Endothelial cell of umbilical vein (primary cell): Measurements from ENCODE around the gene L1CAM. TPM values are rescaled to one million over a fixed set of nuclear protein-coding genes. Genes with fewer than 3 reads are reported as not detected.

Experiments used
- BruUV-seq: library from RNA; stranded (reverse); fragments of 400-500 nt; replicated peaks from 2 replicates; lab custom pipeline; 2021; lab: Mats Ljungman, UMichigan
- CTCF ChIA-PET: fragments of 300-600, 350-600 bp; sonication (Branson Sonifier 250); formaldehyde crosslinking; loops from one replicate; lab custom pipeline; 2021; ENCODE audit warnings: antibody characterized with exemption, inconsistent platforms; lab: Charles Lee
- POLR2A ChIA-PET: fragments of 300-600, 350-600 bp; sonication (Branson Sonifier 250); formaldehyde crosslinking; loops from one replicate; lab custom pipeline; 2021; ENCODE audit warnings: antibody characterized with exemption, inconsistent platforms; lab: Charles Lee
- DNase-seq: peaks from one replicate; pipeline ENCODE4 v3.0.0-alpha.2; 2011; ENCODE audit warnings: low read depth, low spot score
- FAIRE-seq: peaks from 2 replicates; lab custom pipeline; 2011; peaks lifted over from hg19 to GRCh38; lab: Jason Lieb, UNC
- H2AFZ ChIP-seq: 2 replicates; pipeline ENCODE4 v1.6.0; 2012; ENCODE audit warnings: low read depth, low read length, control low read depth, inconsistent platforms
- H3K27ac ChIP-seq: 2 replicates; pipeline ENCODE4 v1.5.1; 2011; ENCODE audit warnings: low read depth, mild to moderate bottlenecking, control low read depth, low read length, moderate library complexity; ENCODE audit not compliant: insufficient read depth
- H3K27me3 ChIP-seq, 2 experiments: 2 replicates each; pipeline versions ENCODE4 v1.6.0 to v1.6.1; 2011; ENCODE audit warnings: low read length in 2 of 2, mixed read lengths in 1 of 2; ENCODE audit not compliant: control insufficient read depth in 2 of 2, insufficient read depth in 2 of 2
- H3K36me3 ChIP-seq, 2 experiments: 2 replicates in 1 of 2; 3 replicates in 1 of 2; pipeline ENCODE4 v1.5.1; 2011; ENCODE audit warnings: low read length in 2 of 2, mild to moderate bottlenecking in 1 of 2, moderate library complexity in 1 of 2; ENCODE audit not compliant: control insufficient read depth in 2 of 2, insufficient read depth in 2 of 2; ENCODE audit errors: extremely low read depth in 1 of 2
- H3K4me1 ChIP-seq: 3 replicates; pipeline ENCODE4 v1.5.1; 2011; ENCODE audit warnings: mild to moderate bottlenecking, low read length; ENCODE audit not compliant: control insufficient read depth, insufficient read depth; ENCODE audit errors: extremely low read depth
- H3K4me2 ChIP-seq: 2 replicates; pipeline ENCODE4 v1.6.1; 2011; ENCODE audit warnings: low read length, control low read depth, mixed read lengths; ENCODE audit not compliant: insufficient read depth
- H3K4me3 ChIP-seq, 3 experiments: fragments of 200-600 bp in 1 of 3; sonication (generic), shearing (Covaris generic) in 1 of 3; replicated peaks in 1 of 3; 2 replicates each; pipeline ENCODE4 v1.5.1; 2011 to 2016; ENCODE audit warnings: control low read depth in 3 of 3, low read length in 3 of 3, mild to moderate bottlenecking in 2 of 3, inconsistent platforms in 1 of 3, low read depth in 1 of 3, moderate library complexity in 1 of 3; ENCODE audit not compliant: insufficient read depth in 1 of 3
- H3K79me2 ChIP-seq: 2 replicates; pipeline ENCODE4 v1.6.0; 2012; ENCODE audit warnings: low read length, inconsistent platforms; ENCODE audit not compliant: control insufficient read depth, insufficient read depth
- H3K9ac ChIP-seq: replicated peaks from 2 replicates; pipeline ENCODE3; 2011; ENCODE audit warnings: low read length, control low read depth; ENCODE audit not compliant: insufficient read depth; ENCODE audit errors: extremely low read depth
- H3K9me1 ChIP-seq: replicated peaks from 3 replicates; pipeline ENCODE4 v1.6.0; 2011; ENCODE audit warnings: mild to moderate bottlenecking, low read length; ENCODE audit not compliant: control insufficient read depth, insufficient read depth; ENCODE audit errors: extremely low read depth
- H3K9me3 ChIP-seq: replicated peaks from 2 replicates; pipeline ENCODE4 v1.5.1; 2012; ENCODE audit warnings: low read length, inconsistent platforms; ENCODE audit not compliant: control insufficient read depth, insufficient read depth
- H4K20me1 ChIP-seq: replicated peaks from 2 replicates; pipeline ENCODE3; 2011; ENCODE audit warnings: mild to moderate bottlenecking, low read length; ENCODE audit not compliant: control insufficient read depth, insufficient read depth; ENCODE audit errors: extremely low read depth
- EZH2 ChIP-seq: IDR thresholded peaks from 2 replicates; pipeline ENCODE4 v1.6.1; 2012; ENCODE audit warnings: borderline replicate concordance, low read depth, mild to moderate bottlenecking, moderate library complexity, low read length, inconsistent platforms; ENCODE audit not compliant: severe bottlenecking
- FOS ChIP-seq: IDR thresholded peaks from 2 replicates; pipeline ENCODE4 v1.6.1; 2011; ENCODE audit warnings: mild to moderate bottlenecking, low read length, moderate library complexity, borderline replicate concordance; ENCODE audit not compliant: insufficient read depth
- GATA2 ChIP-seq: IDR thresholded peaks from 2 replicates; pipeline ENCODE4 v1.7.0; 2011; ENCODE audit warnings: low read depth, mild to moderate bottlenecking, moderate library complexity, mixed read lengths, low read length; ENCODE audit not compliant: insufficient read length, insufficient read depth
- JUN ChIP-seq: IDR thresholded peaks from 2 replicates; pipeline ENCODE4 v1.6.1; 2011; ENCODE audit warnings: borderline replicate concordance, low read depth; ENCODE audit not compliant: insufficient read length, insufficient read depth
- MYC ChIP-seq: IDR thresholded peaks from one replicate; pipeline ENCODE4 v1.6.1; 2011; ENCODE audit warnings: mild to moderate bottlenecking, low read depth, low read length
- POLR2A ChIP-seq: IDR thresholded peaks from 2 replicates; pipeline ENCODE4 v1.6.1; 2012; ENCODE audit warnings: low read depth, mild to moderate bottlenecking, control low read depth, low read length
- POLR2AphosphoS5 ChIP-seq: IDR thresholded peaks from 2 replicates; pipeline ENCODE4 v1.6.1; 2012; ENCODE audit warnings: low read depth, mild to moderate bottlenecking, control low read depth, low read length, moderate library complexity; ENCODE audit not compliant: insufficient read depth
- dilution Hi-C: fragments of 300-500 bp; cut with MboI; formaldehyde crosslinking; loops from one replicate; pipeline ENCODE4 v1.15.0; 2019; ENCODE audit warnings: low sequenced_read_pairs; ENCODE audit not compliant: extremely low pct_ligation_motif_present
- intact Hi-C: fragments of 100-400 bp; cut with micrococcal nuclease; formaldehyde crosslinking; loops from one replicate; pipeline ENCODE4 v1.10.0; 2022
- polyA plus RNA-seq, 4 experiments: library from polyadenylated mRNA; depleted of rRNA in 3 of 4; stranded (reverse) in 3 of 4; unstranded in 1 of 4; fragments of >200 nt; gene quantifications; 2 replicates each; pipeline versions ENCODE4 v1.2.1 to v1.2.3, GENCODE V29; 2011 to 2012; ENCODE audit warnings: missing spikeins in 1 of 4
- total RNA-seq: library from RNA; stranded (reverse); gene quantifications from 2 replicates; pipeline ENCODE4 v1.2.3, GENCODE V29; 2021
- TF ChIP-seq, protein P1 (sequence below): IDR thresholded peaks from 2 replicates; pipeline ENCODE4 v1.6.1; 2011; ENCODE audit not compliant: insufficient read depth, insufficient read length
- TF ChIP-seq, protein P2 (sequence below), 2 donors: IDR thresholded peaks; 1 replicate in 1 of 2; 2 replicates in 1 of 2; pipeline ENCODE4 v1.5.1; 2011; ENCODE audit warnings: low read length in 2 of 2, mild to moderate bottlenecking in 2 of 2, moderate library complexity in 2 of 2, control low read depth in 1 of 2, inconsistent platforms in 1 of 2, low read depth in 1 of 2; ENCODE audit not compliant: insufficient read depth in 1 of 2; ENCODE audit errors: extremely low read depth in 1 of 2

The L1CAM gene
- total and polyA plus RNA-seq, 2 donors (not counting 3 experiments of a cell fraction or from before 2014, with no cell fraction given) = 0.01 TPM; not detected in 1

- no TSS peak for BruUV-seq
Measured at GRCh38 chrX:153902385-153902784, 16.4 kb upstream of the L1CAM start.

More at GRCh38 chrX:153902385-153902784, 16.4 kb upstream of the L1CAM start:
- Histone ChIP-seq H3K9ac (no peak overlapping the region), H3K27ac (no peak overlapping the region), H3K9me3 (no peaks in the 10 kb centered on the region), H3K4me3 (no peak overlapping the region), H3K36me3 (no peaks in the 10 kb centered on the region), H2AFZ (no peak overlapping the region), H3K79me2 (no peaks in the 10 kb centered on the region), H3K27me3 (peaks cover 0 to 5% of the 10 kb centered on the region in 2 experiments), H3K4me1 (no peaks in the 10 kb centered on the region), H3K9me1 (no peaks in the 10 kb centered on the region), H4K20me1 (no peaks in the 10 kb centered on the region), H3K4me2 (no peak overlapping the region)
- FAIRE-seq (no peak), DNase-seq (peak; percentile 2)
- dilution Hi-C loops = no loop called here
- intact Hi-C loops = no loop called here
- ChIA-PET POLR2A (no interaction called here), CTCF (interaction anchor here (1.0 kb wide), 1 partner anchor 19 kb away, joined by 3 read pairs; no protein-coding TSS in a partner anchor)
- TF ChIP-seq MYC (no peak), GATA2 (no peak), EZH2 (no peak), POLR2A (no peak), JUN (no peak), FOS (no peak), POLR2AphosphoS5 (no peak)
- TF ChIP-seq, protein P1, sequence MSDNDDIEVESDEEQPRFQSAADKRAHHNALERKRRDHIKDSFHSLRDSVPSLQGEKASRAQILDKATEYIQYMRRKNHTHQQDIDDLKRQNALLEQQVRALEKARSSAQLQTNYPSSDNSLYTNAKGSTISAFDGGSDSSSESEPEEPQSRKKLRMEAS = no peak
- TF ChIP-seq, protein P2, sequence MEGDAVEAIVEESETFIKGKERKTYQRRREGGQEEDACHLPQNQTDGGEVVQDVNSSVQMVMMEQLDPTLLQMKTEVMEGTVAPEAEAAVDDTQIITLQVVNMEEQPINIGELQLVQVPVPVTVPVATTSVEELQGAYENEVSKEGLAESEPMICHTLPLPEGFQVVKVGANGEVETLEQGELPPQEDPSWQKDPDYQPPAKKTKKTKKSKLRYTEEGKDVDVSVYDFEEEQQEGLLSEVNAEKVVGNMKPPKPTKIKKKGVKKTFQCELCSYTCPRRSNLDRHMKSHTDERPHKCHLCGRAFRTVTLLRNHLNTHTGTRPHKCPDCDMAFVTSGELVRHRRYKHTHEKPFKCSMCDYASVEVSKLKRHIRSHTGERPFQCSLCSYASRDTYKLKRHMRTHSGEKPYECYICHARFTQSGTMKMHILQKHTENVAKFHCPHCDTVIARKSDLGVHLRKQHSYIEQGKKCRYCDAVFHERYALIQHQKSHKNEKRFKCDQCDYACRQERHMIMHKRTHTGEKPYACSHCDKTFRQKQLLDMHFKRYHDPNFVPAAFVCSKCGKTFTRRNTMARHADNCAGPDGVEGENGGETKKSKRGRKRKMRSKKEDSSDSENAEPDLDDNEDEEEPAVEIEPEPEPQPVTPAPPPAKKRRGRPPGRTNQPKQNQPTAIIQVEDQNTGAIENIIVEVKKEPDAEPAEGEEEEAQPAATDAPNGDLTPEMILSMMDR (IDR thresholded peaks at IDR 0.05; ENCODE audit: extremely low read depth in 1 of 2, insufficient read depth in 1 of 2, low read depth in 1 of 2, low read length in 2 of 2) = no peak
